ENCODE results near the gene TCF7. TPM values are rescaled to one million over a fixed set of nuclear protein-coding genes. Genes with fewer than 3 reads are reported as not detected.

The TCF7 gene
- total and polyA plus RNA-seq, 12 donors = 2.8 to 9.6 (median 6.3) TPM

- Histone ChIP-seq H3K4me1 (replicated peaks in 1 of 2) (no peaks in the 10 kb centered on the region), H3K27ac (no peak overlapping the region), H3K9me3 (replicated peaks in 1 of 3) (no peaks in the 10 kb centered on the region), H3K4me3 (no peak overlapping the region), H3K27me3 (no peaks in the 10 kb centered on the region), H3K36me3 (replicated peaks in 1 of 2) (no peaks in the 10 kb centered on the region)
- WGBS, 4 donors = 83 to 91% (median 88%) methylated on average over 2 to 3 of the region's 3 CpGs
- no peak for DNase-seq
- no peak for TF ChIP-seq POLR2A (IDR thresholded peaks at IDR 0.05)
- TF ChIP-seq, protein P1, sequence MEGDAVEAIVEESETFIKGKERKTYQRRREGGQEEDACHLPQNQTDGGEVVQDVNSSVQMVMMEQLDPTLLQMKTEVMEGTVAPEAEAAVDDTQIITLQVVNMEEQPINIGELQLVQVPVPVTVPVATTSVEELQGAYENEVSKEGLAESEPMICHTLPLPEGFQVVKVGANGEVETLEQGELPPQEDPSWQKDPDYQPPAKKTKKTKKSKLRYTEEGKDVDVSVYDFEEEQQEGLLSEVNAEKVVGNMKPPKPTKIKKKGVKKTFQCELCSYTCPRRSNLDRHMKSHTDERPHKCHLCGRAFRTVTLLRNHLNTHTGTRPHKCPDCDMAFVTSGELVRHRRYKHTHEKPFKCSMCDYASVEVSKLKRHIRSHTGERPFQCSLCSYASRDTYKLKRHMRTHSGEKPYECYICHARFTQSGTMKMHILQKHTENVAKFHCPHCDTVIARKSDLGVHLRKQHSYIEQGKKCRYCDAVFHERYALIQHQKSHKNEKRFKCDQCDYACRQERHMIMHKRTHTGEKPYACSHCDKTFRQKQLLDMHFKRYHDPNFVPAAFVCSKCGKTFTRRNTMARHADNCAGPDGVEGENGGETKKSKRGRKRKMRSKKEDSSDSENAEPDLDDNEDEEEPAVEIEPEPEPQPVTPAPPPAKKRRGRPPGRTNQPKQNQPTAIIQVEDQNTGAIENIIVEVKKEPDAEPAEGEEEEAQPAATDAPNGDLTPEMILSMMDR (IDR thresholded peaks at IDR 0.05) = no peak
- intact Hi-C loops (cut with DNase I) = loop anchor here in 1 of 2 donors (10.0 kb wide), 1 partner anchor 406 kb away; no protein-coding TSS in a partner anchor
Measured at GRCh38 chr5:134189031-134189430, 74.5 kb downstream of the TCF7 start.

DNA sequence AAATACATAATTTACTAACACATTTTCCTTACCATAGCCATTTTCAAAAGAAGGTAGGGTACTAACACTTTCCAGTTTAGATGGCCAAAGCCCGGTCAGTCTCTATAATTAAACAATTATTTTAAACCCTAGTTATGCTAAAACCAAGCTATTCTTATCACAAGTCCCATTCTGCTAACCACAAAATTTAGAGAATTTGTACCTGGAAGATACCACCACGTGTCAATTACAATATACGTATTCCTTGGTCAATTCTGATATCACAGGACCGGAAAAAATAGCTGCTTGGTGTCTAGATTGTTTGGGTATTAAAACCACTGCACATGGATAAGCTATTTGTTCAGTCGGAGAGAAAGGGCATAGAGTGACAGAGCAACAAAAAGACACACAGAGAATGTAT, 81.2 kb downstream of the TCF7 start:
- DNase-seq = no peak
- H3K4me3 ChIP-seq = no peak overlapping the region
- WGBS, 4 donors = 74 to 76% (median 76%) methylated on average over 5 of the region's 5 CpGs
- peaks cover 0 to 49% of the 10 kb centered on the region in 2 donors for H3K36me3 ChIP-seq (replicated peaks in 1 of 2)
- TF ChIP-seq, protein P1 (IDR thresholded peaks at IDR 0.05) = no peak
- no peak for TF ChIP-seq POLR2A (IDR thresholded peaks at IDR 0.05)
- no peak overlapping the region for H3K27ac ChIP-seq
- no peaks in the 10 kb centered on the region for H3K27me3 ChIP-seq
- intact Hi-C loops (cut with DNase I) = no loop called here
- H3K9me3 ChIP-seq (replicated peaks in 1 of 3) = no peaks in the 10 kb centered on the region
- H3K4me1 ChIP-seq (replicated peaks in 1 of 2) = no peaks in the 10 kb centered on the region

Small RNA genes within 50 kb of the gene (small RNA-seq; reads per million reads assigned to genes)
- 0 reads per million in 2 donors for gene AC008608.1

Other genes with a start within 250 kb of the TCF7 start
- gene C5orf15, start 146.1 kb upstream of the TCF7 start, total RNA-seq = 10 to 100 TPM; 31.9 to 90.1 (median 55.9) TPM
- gene C5orf15, start 146.1 kb upstream of the TCF7 start, polyA plus RNA-seq = 10 to 100 TPM; 16.7 to 62.6 (median 21.2) TPM
- gene VDAC1, start 109.7 kb upstream of the TCF7 start, total RNA-seq = 100 to 1,000 TPM; 101 to 266 (median 138) TPM
- 100 to 1,000 TPM in 2 of 3 donors, 10 to 100 TPM in 1; 66.0 to 476 (median 121) TPM for gene VDAC1, start 109.7 kb upstream of the TCF7 start, polyA plus RNA-seq
- gene SKP1, start 62.3 kb downstream of the TCF7 start, total RNA-seq = 100 to 1,000 TPM; 262 to 522 (median 380) TPM
- gene SKP1, start 62.3 kb downstream of the TCF7 start, polyA plus RNA-seq = 1,000 to 10,000 TPM in 1 of 3 donors, 100 to 1,000 TPM in 2; 121 to 1,485 (median 274) TPM
- 100 to 1,000 TPM; 138 to 220 (median 146) TPM for gene PPP2CA, start 111.4 kb downstream of the TCF7 start, total RNA-seq
- 100 to 1,000 TPM in 1 of 3 donors, 10 to 100 TPM in 2; 26.9 to 246 (median 32.6) TPM for gene PPP2CA, start 111.4 kb downstream of the TCF7 start, polyA plus RNA-seq